Measurements from ENCODE around the gene P2RY6.

Gene P2RY6

GRCh38 chr11:73335204-73335923, 63.2 kb downstream of the P2RY6 start:
- no peak for DNase-seq (ENCODE audit: low read depth)

- DNase-seq (ENCODE audit: low read depth), result no peak
These were observed 65.7 kb downstream of the P2RY6 start for GRCh38 chr11:73337846-73338245.

GRCh38 chr11:73338279-73338678, 66.1 kb downstream of the P2RY6 start:
- no peak for DNase-seq (ENCODE audit: low read depth)

GRCh38 chr11:73340164-73340563, 68.0 kb downstream of the P2RY6 start:
- DNase-seq (ENCODE audit: low read depth), result no peak

- no peak for DNase-seq (ENCODE audit: low read depth)
These were observed 70.5 kb downstream of the P2RY6 start for GRCh38 chr11:73342633-73343032.

- no peak for DNase-seq (ENCODE audit: low read depth)
These were observed 71.1 kb downstream of the P2RY6 start for GRCh38 chr11:73343076-73343873.

- no peak for DNase-seq (ENCODE audit: low read depth)
These were observed 72.1 kb downstream of the P2RY6 start for GRCh38 chr11:73344191-73344607.

GRCh38 chr11:73345481-73346160, 73.5 kb downstream of the P2RY6 start:
- no peak for DNase-seq (ENCODE audit: low read depth)

GRCh38 chr11:73346186-73346935, 74.2 kb downstream of the P2RY6 start:
- no peak for DNase-seq (ENCODE audit: low read depth)

- DNase-seq (ENCODE audit: low read depth), result no peak
These were observed 74.9 kb downstream of the P2RY6 start for GRCh38 chr11:73347067-73347466.
